ENCODE measurements around the gene AMMECR1.
A peak's percentile ranks its signal among the peaks of the same experiment; 100 is the strongest.
"Not testable (repeated sequence)": the region's sequence is repeated elsewhere in the genome, so short reads cannot be mapped to it uniquely, and the experiment has no call there.

The AMMECR1 gene

GRCh38 chrX:110317820-110318663, at the start of gene AMMECR1:
Gene AMMECR1 (minus strand): TSS chrX:110318085. CDS start chrX:110318071, 14 bp downstream.
- FAIRE-seq = peak; percentile 61

GRCh38 chrX:110363244-110363643, 45.4 kb upstream of the AMMECR1 start:
- TF ChIP-seq POLR2A (IDR thresholded peaks at IDR 0.05; ENCODE audit: low read depth, low read length) = no peak
- DNase-seq (ENCODE audit: insufficient read length, low spot score) (no peak), FAIRE-seq (no peak)

More at GRCh38 chrX:110317820-110318663, at the start of gene AMMECR1:
- peak; percentile 51 for DNase-seq (ENCODE audit: insufficient read length, low spot score)
- TF ChIP-seq POLR2A (IDR thresholded peaks at IDR 0.05; ENCODE audit: low read depth, low read length) = peak; percentile 84

GRCh38 chrX:110359273-110359672, 41.4 kb upstream of the AMMECR1 start:
- DNase-seq (ENCODE audit: insufficient read length, low spot score) = no peak
- FAIRE-seq = no peak
- TF ChIP-seq POLR2A (IDR thresholded peaks at IDR 0.05; ENCODE audit: low read depth, low read length) = no peak

- DNase-seq (ENCODE audit: insufficient read length, low spot score) (no peak), FAIRE-seq (no peak)
- TF ChIP-seq POLR2A (IDR thresholded peaks at IDR 0.05; ENCODE audit: low read depth, low read length) = no peak
Measured at GRCh38 chrX:110358548-110358947, 40.7 kb upstream of the AMMECR1 start, which contains the start of gene RTL9. Gene RTL9 (plus strand): TSS chrX:110358848. CDS start chrX:110450618, 91,770 bp downstream.

GRCh38 chrX:110346681-110347080, 28.8 kb upstream of the AMMECR1 start:
- FAIRE-seq (no peak), DNase-seq (ENCODE audit: insufficient read length, low spot score) (no peak)
- no peak for TF ChIP-seq POLR2A (IDR thresholded peaks at IDR 0.05; ENCODE audit: low read depth, low read length)

GRCh38 chrX:110341189-110342035, 23.5 kb upstream of the AMMECR1 start:
- no peak for DNase-seq (ENCODE audit: insufficient read length, low spot score)
- peak; percentile 87 for FAIRE-seq
- no peak for TF ChIP-seq POLR2A (IDR thresholded peaks at IDR 0.05; ENCODE audit: low read depth, low read length)

- no peak for FAIRE-seq
Measured at GRCh38 chrX:110338935-110339334, 21.1 kb upstream of the AMMECR1 start.

GRCh38 chrX:110333458-110333857, 15.6 kb upstream of the AMMECR1 start:
- not testable (repeated sequence) for FAIRE-seq; DNase-seq (ENCODE audit: insufficient read length, low spot score)

More at GRCh38 chrX:110338935-110339334, 21.1 kb upstream of the AMMECR1 start:
- TF ChIP-seq POLR2A (IDR thresholded peaks at IDR 0.05; ENCODE audit: low read depth, low read length) = no peak
- no peak for DNase-seq (ENCODE audit: insufficient read length, low spot score)

GRCh38 chrX:110331444-110332030, 13.7 kb upstream of the AMMECR1 start:
- DNase-seq (ENCODE audit: insufficient read length, low spot score) (no peak), FAIRE-seq (no peak)
- TF ChIP-seq POLR2A (IDR thresholded peaks at IDR 0.05; ENCODE audit: low read depth, low read length) = no peak

GRCh38 chrX:110328613-110329012, 10.7 kb upstream of the AMMECR1 start:
- not testable (repeated sequence) for FAIRE-seq; DNase-seq (ENCODE audit: insufficient read length, low spot score)

GRCh38 chrX:110327336-110327735, 9.5 kb upstream of the AMMECR1 start:
- no peak for DNase-seq (ENCODE audit: insufficient read length, low spot score)

GRCh38 chrX:110326712-110327111, 8.8 kb upstream of the AMMECR1 start:
- no peak for FAIRE-seq
- DNase-seq (ENCODE audit: insufficient read length, low spot score) = no peak
- TF ChIP-seq POLR2A (IDR thresholded peaks at IDR 0.05; ENCODE audit: low read depth, low read length) = no peak

More at GRCh38 chrX:110327336-110327735, 9.5 kb upstream of the AMMECR1 start:
- FAIRE-seq = no peak
- no peak for TF ChIP-seq POLR2A (IDR thresholded peaks at IDR 0.05; ENCODE audit: low read depth, low read length)

- TF ChIP-seq POLR2A (IDR thresholded peaks at IDR 0.05; ENCODE audit: low read depth, low read length) = no peak
- FAIRE-seq = peak; percentile 53
- DNase-seq (ENCODE audit: insufficient read length, low spot score) = no peak
Measured at GRCh38 chrX:110322603-110323002, 4.7 kb upstream of the AMMECR1 start.

- DNase-seq (ENCODE audit: insufficient read length, low spot score) (no peak), FAIRE-seq (no peak)
- TF ChIP-seq POLR2A (IDR thresholded peaks at IDR 0.05; ENCODE audit: low read depth, low read length) = no peak
Measured at GRCh38 chrX:110321670-110322069, 3.8 kb upstream of the AMMECR1 start.
